Esophagus muscularis mucosa (tissue), 4 donors: ENCODE data around the gene ITPR3.
"Not testable (repeated sequence)": the region's sequence is repeated elsewhere in the genome, so short reads cannot be mapped to it uniquely, and the experiment has no call there.

ENCODE experiments used
- CTCF ChIP-seq, 3 experiments: fragments of 200-600 bp in 2 of 3; fragments of 450-650 bp in 1 of 3; sonication (generic) in 2 of 3; IDR thresholded peaks; one replicate each; pipeline ENCODE4 v1.5.1; 2017 to 2019; ENCODE audit warnings: antibody characterized with exemption in 3 of 3, mild to moderate bottlenecking in 2 of 3, moderate library complexity in 1 of 3
- EP300 ChIP-seq: sonication (generic); formaldehyde crosslinking; IDR thresholded peaks from one replicate; pipeline ENCODE4 v1.6.1; 2017; ENCODE audit warnings: antibody characterized with exemption
- POLR2A ChIP-seq: fragments of 450-650 bp; IDR thresholded peaks from one replicate; pipeline ENCODE4 v1.6.1; 2017; ENCODE audit warnings: antibody characterized with exemption, moderate library complexity, mild to moderate bottlenecking, low read depth
- POLR2AphosphoS5 ChIP-seq, 2 donors: sonication (generic); formaldehyde crosslinking; IDR thresholded peaks; one replicate each; pipeline ENCODE4 v1.6.1; 2017; ENCODE audit warnings: antibody characterized with exemption in 2 of 2

- not testable (repeated sequence) for TF ChIP-seq CTCF (IDR thresholded peaks at IDR 0.05); POLR2A; POLR2AphosphoS5 (IDR thresholded peaks at IDR 0.05); EP300
Observed at GRCh38 chr6:33631521-33631920, 10.4 kb downstream of the ITPR3 start.
